ENCODE results near the gene ZNF641. TPM values are rescaled to one million over a fixed set of nuclear protein-coding genes. Genes with fewer than 3 reads are reported as not detected.

ZNF641 gene
- total and polyA plus RNA-seq, 2 donors (not counting 3 experiments of a cell fraction or from before 2014, with no cell fraction given) = 3.5 to 6.7 TPM

- TF ChIP-seq, protein P1, sequence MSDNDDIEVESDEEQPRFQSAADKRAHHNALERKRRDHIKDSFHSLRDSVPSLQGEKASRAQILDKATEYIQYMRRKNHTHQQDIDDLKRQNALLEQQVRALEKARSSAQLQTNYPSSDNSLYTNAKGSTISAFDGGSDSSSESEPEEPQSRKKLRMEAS (IDR thresholded peaks at IDR 0.05; ENCODE audit: insufficient read depth, insufficient read length) = no peak
- no peak for TF ChIP-seq JUN (IDR thresholded peaks at IDR 0.05; ENCODE audit: borderline replicate concordance, insufficient read depth, insufficient read length, low read depth)
- no peak for TF ChIP-seq MYC (IDR thresholded peaks at IDR 0.05; ENCODE audit: low read depth, low read length)
- no peak for TF ChIP-seq FOS (IDR thresholded peaks at IDR 0.05; ENCODE audit: borderline replicate concordance, insufficient read depth, low read length)
- no peak for TF ChIP-seq GATA2 (IDR thresholded peaks at IDR 0.05; ENCODE audit: insufficient read depth, insufficient read length, low read depth, low read length)
- no peak for TF ChIP-seq EZH2 (IDR thresholded peaks at IDR 0.05; ENCODE audit: borderline replicate concordance, low read depth, low read length, severe bottlenecking)
- no peak for TF ChIP-seq POLR2A (IDR thresholded peaks at IDR 0.05; ENCODE audit: low read depth, low read length)
- no peak for TF ChIP-seq POLR2AphosphoS5 (IDR thresholded peaks at IDR 0.05; ENCODE audit: insufficient read depth, low read depth, low read length)
- TF ChIP-seq, protein P2, sequence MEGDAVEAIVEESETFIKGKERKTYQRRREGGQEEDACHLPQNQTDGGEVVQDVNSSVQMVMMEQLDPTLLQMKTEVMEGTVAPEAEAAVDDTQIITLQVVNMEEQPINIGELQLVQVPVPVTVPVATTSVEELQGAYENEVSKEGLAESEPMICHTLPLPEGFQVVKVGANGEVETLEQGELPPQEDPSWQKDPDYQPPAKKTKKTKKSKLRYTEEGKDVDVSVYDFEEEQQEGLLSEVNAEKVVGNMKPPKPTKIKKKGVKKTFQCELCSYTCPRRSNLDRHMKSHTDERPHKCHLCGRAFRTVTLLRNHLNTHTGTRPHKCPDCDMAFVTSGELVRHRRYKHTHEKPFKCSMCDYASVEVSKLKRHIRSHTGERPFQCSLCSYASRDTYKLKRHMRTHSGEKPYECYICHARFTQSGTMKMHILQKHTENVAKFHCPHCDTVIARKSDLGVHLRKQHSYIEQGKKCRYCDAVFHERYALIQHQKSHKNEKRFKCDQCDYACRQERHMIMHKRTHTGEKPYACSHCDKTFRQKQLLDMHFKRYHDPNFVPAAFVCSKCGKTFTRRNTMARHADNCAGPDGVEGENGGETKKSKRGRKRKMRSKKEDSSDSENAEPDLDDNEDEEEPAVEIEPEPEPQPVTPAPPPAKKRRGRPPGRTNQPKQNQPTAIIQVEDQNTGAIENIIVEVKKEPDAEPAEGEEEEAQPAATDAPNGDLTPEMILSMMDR (IDR thresholded peaks at IDR 0.05; ENCODE audit: extremely low read depth in 1 of 2, insufficient read depth in 1 of 2, low read depth in 1 of 2, low read length in 2 of 2) = no peak
- Histone ChIP-seq H3K4me3 (replicated peaks in 1 of 3; ENCODE audit: insufficient read depth in 1 of 3, low read depth in 1 of 3, low read length in 3 of 3) (no peak overlapping the region), H4K20me1 (replicated peaks; ENCODE audit: control insufficient read depth, extremely low read depth, insufficient read depth, low read length) (no peaks in the 10 kb centered on the region), H2AFZ (ENCODE audit: low read depth, low read length) (no peak overlapping the region), H3K9ac (replicated peaks; ENCODE audit: extremely low read depth, insufficient read depth, low read length) (no peak overlapping the region), H3K27ac (ENCODE audit: insufficient read depth, low read depth, low read length) (no peak overlapping the region), H3K9me1 (replicated peaks; ENCODE audit: control insufficient read depth, extremely low read depth, insufficient read depth, low read length) (no peaks in the 10 kb centered on the region), H3K9me3 (replicated peaks; ENCODE audit: control insufficient read depth, insufficient read depth, low read length) (no peaks in the 10 kb centered on the region), H3K79me2 (ENCODE audit: control insufficient read depth, insufficient read depth, low read length) (no peaks in the 10 kb centered on the region), H3K27me3 (ENCODE audit: control insufficient read depth in 2 of 2, insufficient read depth in 2 of 2, low read length in 2 of 2) (peaks cover 6% of the 10 kb centered on the region in 2 experiments), H3K4me2 (ENCODE audit: insufficient read depth, low read length) (no peak overlapping the region), H3K4me1 (ENCODE audit: control insufficient read depth, extremely low read depth, insufficient read depth, low read length) (no peaks in the 10 kb centered on the region), H3K36me3 (ENCODE audit: control insufficient read depth in 2 of 2, extremely low read depth in 1 of 2, insufficient read depth in 2 of 2, low read length in 2 of 2) (no peaks in the 10 kb centered on the region)
- BruUV-seq (replicated peaks) = no TSS peak
- intact Hi-C loops (cut with micrococcal nuclease) = no loop called here
- FAIRE-seq = no peak
- no peak for DNase-seq (ENCODE audit: low read depth, low spot score)
- ChIA-PET CTCF (interaction anchor here (1.1 kb wide), 1 partner anchor 10 kb away, joined by 5 read pairs; no protein-coding TSS in a partner anchor), POLR2A (no interaction called here)
- dilution Hi-C loops (cut with MboI; ENCODE audit: extremely low pct_ligation_motif_present, low sequenced_read_pairs) = no loop called here
Measured at GRCh38 chr12:48379794-48380193, 29.1 kb upstream of the ZNF641 start.

Measured in endothelial cell of umbilical vein (primary cell).